OCI-LY1 (cell line): Measurements from ENCODE around the gene DIABLO.

Experiments used
- H2AFZ ChIP-seq: fragments of 200-600 bp; sonication (generic), shearing (Covaris generic); 2 replicates; pipeline ENCODE4 v1.6.0; 2014; ENCODE audit warnings: antibody characterized with exemption, mild to moderate bottlenecking, low read length
- H3F3A ChIP-seq: fragments of 200-600 bp; sonication (generic), shearing (Covaris generic); 2 replicates; pipeline ENCODE4 v1.6.0; 2014; ENCODE audit warnings: mild to moderate bottlenecking, antibody characterized with exemption, low read length, moderate library complexity; ENCODE audit not compliant: insufficient read depth
- H3K27ac ChIP-seq: fragments of 200-600 bp; sonication (generic); 2 replicates; pipeline ENCODE4 v1.5.1; 2014; ENCODE audit warnings: low read length, mixed run types, mild to moderate bottlenecking, low read depth; ENCODE audit not compliant: poor library complexity, severe bottlenecking
- H3K27me3 ChIP-seq: fragments of 200-600 bp; sonication (generic); 2 replicates; pipeline ENCODE4 v1.6.0; 2014; ENCODE audit warnings: antibody characterized with exemption, mild to moderate bottlenecking, low read length, moderate library complexity; ENCODE audit not compliant: insufficient read depth
- H3K36me3 ChIP-seq: fragments of 200-600 bp; sonication (generic); 2 replicates; pipeline ENCODE4 v1.6.1; 2014; ENCODE audit warnings: mild to moderate bottlenecking, antibody characterized with exemption, low read length, moderate library complexity, mixed read lengths; ENCODE audit not compliant: insufficient read depth
- H3K4me1 ChIP-seq: fragments of 200-600 bp; sonication (generic); 2 replicates; pipeline ENCODE4 v1.5.1; 2014; ENCODE audit warnings: mild to moderate bottlenecking, low read length, moderate library complexity; ENCODE audit not compliant: insufficient read depth, severe bottlenecking
- H3K4me2 ChIP-seq: fragments of 200-600 bp; sonication (generic), shearing (Covaris generic); 2 replicates; pipeline ENCODE4 v1.6.1; 2014; ENCODE audit warnings: low read length
- H3K4me3 ChIP-seq: fragments of 200-600 bp; sonication (generic); 2 replicates; pipeline ENCODE4 v1.5.1; 2014; ENCODE audit warnings: low read length, low read depth, mild to moderate bottlenecking, mixed read lengths; ENCODE audit not compliant: poor library complexity, severe bottlenecking
- H3K79me2 ChIP-seq: fragments of 200-600 bp; shearing (Covaris generic); 2 replicates; pipeline ENCODE4 v1.6.1; 2016; ENCODE audit warnings: mixed run types, low read length, mixed read lengths; ENCODE audit not compliant: insufficient read depth
- H3K9ac ChIP-seq: fragments of 200-600 bp; sonication (generic), shearing (Covaris generic); 2 replicates; pipeline ENCODE4 v1.6.1; 2014; ENCODE audit warnings: mild to moderate bottlenecking, low read length, mixed read lengths
- H3K9me2 ChIP-seq: fragments of 200-600 bp; sonication (generic), shearing (Covaris generic); 2 replicates; pipeline ENCODE4 v1.6.1; 2014; ENCODE audit warnings: low read depth, mild to moderate bottlenecking, low read length, mixed read lengths
- H3K9me3 ChIP-seq: fragments of 200-600 bp; shearing (Covaris generic); 2 replicates; pipeline ENCODE4 v1.6.1; 2014; ENCODE audit warnings: low read length, mixed read lengths
- H4K20me1 ChIP-seq: fragments of 200-600 bp; sonication (generic), shearing (Covaris generic); 2 replicates; pipeline ENCODE4 v1.6.0; 2016; ENCODE audit warnings: mild to moderate bottlenecking, low read length; ENCODE audit not compliant: insufficient read depth
- CTCF ChIP-seq: fragments of 200-600 bp; sonication (generic), shearing (Covaris generic); IDR thresholded peaks from 2 replicates; pipeline ENCODE4 v1.5.1; 2017; ENCODE audit warnings: mild to moderate bottlenecking, antibody characterized with exemption, low read length, moderate library complexity, mixed read lengths
- EZH2 ChIP-seq: fragments of 200-600 bp; sonication (generic), shearing (Covaris generic); IDR thresholded peaks from 2 replicates; pipeline ENCODE4 v1.8.0; 2017; ENCODE audit warnings: borderline replicate concordance, mixed run types, mild to moderate bottlenecking, antibody characterized with exemption, low read length, moderate library complexity, mixed read lengths

Gene DIABLO

GRCh38 chr12:122172262-122172939 is 53.5 kb downstream of the DIABLO start:
- H3K9me3 ChIP-seq = no peaks in the 10 kb centered on the region
- H2AFZ ChIP-seq = no peak overlapping the region
- H3K79me2 ChIP-seq = no peaks in the 10 kb centered on the region
- H3K27me3 ChIP-seq = 0 out of 2 replicates have a peak, but pooled peaks cover 10% of the 10 kb centered on the region
- H4K20me1 ChIP-seq = no peaks in the 10 kb centered on the region
- H3K9me2 ChIP-seq = no peaks in the 10 kb centered on the region
- H3K27ac ChIP-seq = no peak overlapping the region
- H3F3A ChIP-seq = no peaks in the 10 kb centered on the region
- H3K36me3 ChIP-seq = no peaks in the 10 kb centered on the region
- TF ChIP-seq EZH2 (no peak), CTCF (no peak)
- no peak overlapping the region for H3K4me2 ChIP-seq
- no peaks in the 10 kb centered on the region for H3K4me1 ChIP-seq
- H3K4me3 ChIP-seq = no peak overlapping the region
- no peak overlapping the region for H3K9ac ChIP-seq

GRCh38 chr12:122171399-122171798 is 54.5 kb downstream of the DIABLO start:
- no peak overlapping the region for H2AFZ ChIP-seq

GRCh38 chr12:122168492-122168891 is 57.4 kb downstream of the DIABLO start:
- Histone ChIP-seq H3K27ac (no peak overlapping the region), H3K4me1 (no peaks in the 10 kb centered on the region)

More at GRCh38 chr12:122171399-122171798, 54.5 kb downstream of the DIABLO start:
- no peaks in the 10 kb centered on the region for H3K36me3 ChIP-seq
- H4K20me1 ChIP-seq = no peaks in the 10 kb centered on the region
- H3K79me2 ChIP-seq = no peaks in the 10 kb centered on the region
- H3K9me3 ChIP-seq = no peaks in the 10 kb centered on the region
- H3K27ac ChIP-seq = no peak overlapping the region
- 0 out of 2 replicates have a peak, but pooled peaks cover 10% of the 10 kb centered on the region for H3K27me3 ChIP-seq
- TF ChIP-seq EZH2 = no peak
- TF ChIP-seq CTCF = no peak
- H3K9me2 ChIP-seq = no peaks in the 10 kb centered on the region
- H3F3A ChIP-seq = no peaks in the 10 kb centered on the region
- no peak overlapping the region for H3K4me2 ChIP-seq
- no peak overlapping the region for H3K4me3 ChIP-seq
- H3K4me1 ChIP-seq = no peaks in the 10 kb centered on the region
- no peak overlapping the region for H3K9ac ChIP-seq

More at GRCh38 chr12:122168492-122168891, 57.4 kb downstream of the DIABLO start:
- H3K79me2 ChIP-seq = no peaks in the 10 kb centered on the region
- H3K9ac ChIP-seq = no peak overlapping the region
- no peaks in the 10 kb centered on the region for H3K36me3 ChIP-seq
- no peaks in the 10 kb centered on the region for H3K9me2 ChIP-seq
- no peaks in the 10 kb centered on the region for H4K20me1 ChIP-seq
- TF ChIP-seq EZH2 (no peak), CTCF (no peak)
- H2AFZ ChIP-seq = no peak overlapping the region
- H3K9me3 ChIP-seq = no peaks in the 10 kb centered on the region
- H3K4me3 ChIP-seq = no peak overlapping the region
- no peaks in the 10 kb centered on the region for H3F3A ChIP-seq
- H3K27me3 ChIP-seq = 0 out of 2 replicates have a peak, but pooled peaks cover 10% of the 10 kb centered on the region
- no peak overlapping the region for H3K4me2 ChIP-seq
